ENCODE results near the gene SAMD11. TPM values are rescaled to one million over a fixed set of nuclear protein-coding genes. Genes with fewer than 3 reads are reported as not detected.
"Not testable (repeated sequence)": the region's sequence is repeated elsewhere in the genome, so short reads cannot be mapped to it uniquely, and the experiment has no call there.

SAMD11 gene
- 1 to 10 TPM; 5.1 to 7.5 TPM for total RNA-seq
- long read RNA-seq = 0 reads

- DNase-seq = peak; percentile 89
- intact Hi-C loops (cut with DNase I) = no loop called here
- peak; percentile 50 to 62 for ATAC-seq
Measured at GRCh38 chr1:923131-923990, at the start of gene SAMD11. TSS of gene SAMD11 (plus strand) at chr1:923923. CDS start at chr1:924432, 509 bp downstream.

- DNase-seq; intact Hi-C loops (cut with DNase I); ATAC-seq: not testable (repeated sequence)
Measured at GRCh38 chr1:876428-877208, 47.1 kb upstream of the SAMD11 start.

DNA sequence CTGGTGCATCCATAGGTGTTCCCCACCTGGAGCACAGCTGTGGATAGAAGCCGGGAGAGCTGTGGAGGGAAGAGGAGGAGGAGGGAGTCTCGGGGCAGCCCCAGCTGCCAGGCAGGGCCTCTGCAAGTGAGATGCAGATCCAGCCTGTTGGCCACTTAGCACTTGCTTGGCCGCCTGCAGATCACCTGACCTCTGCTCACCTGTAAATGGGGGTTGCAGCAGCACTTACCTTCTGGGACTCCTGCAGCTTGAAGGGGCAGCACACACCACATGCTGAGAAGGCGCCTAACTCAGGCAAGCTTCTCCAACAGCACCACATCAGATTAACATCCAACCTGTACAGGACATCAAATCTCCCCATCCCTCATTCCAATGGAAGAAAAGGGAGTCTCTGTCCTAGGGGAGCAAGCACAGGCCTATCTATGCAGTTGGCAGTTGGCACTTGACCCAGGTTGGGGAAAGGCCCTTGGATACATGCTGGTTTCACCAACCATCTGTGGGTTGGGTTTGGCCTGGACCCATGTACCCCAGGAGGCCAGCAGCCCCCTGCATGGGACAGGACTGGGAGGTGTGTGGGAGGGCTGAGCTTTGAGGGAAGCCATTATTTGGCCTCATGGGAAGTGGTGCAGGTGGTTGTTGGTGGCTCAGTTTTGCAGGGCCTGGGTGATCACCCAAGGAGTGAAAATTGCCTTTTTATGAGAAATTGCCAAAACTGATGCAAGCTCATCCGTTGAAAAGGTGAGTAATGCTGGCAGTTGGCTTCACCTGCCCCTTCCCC is 46.3 kb upstream of the SAMD11 start:
- DNase-seq; intact Hi-C loops (cut with DNase I); ATAC-seq: not testable (repeated sequence)

DNA sequence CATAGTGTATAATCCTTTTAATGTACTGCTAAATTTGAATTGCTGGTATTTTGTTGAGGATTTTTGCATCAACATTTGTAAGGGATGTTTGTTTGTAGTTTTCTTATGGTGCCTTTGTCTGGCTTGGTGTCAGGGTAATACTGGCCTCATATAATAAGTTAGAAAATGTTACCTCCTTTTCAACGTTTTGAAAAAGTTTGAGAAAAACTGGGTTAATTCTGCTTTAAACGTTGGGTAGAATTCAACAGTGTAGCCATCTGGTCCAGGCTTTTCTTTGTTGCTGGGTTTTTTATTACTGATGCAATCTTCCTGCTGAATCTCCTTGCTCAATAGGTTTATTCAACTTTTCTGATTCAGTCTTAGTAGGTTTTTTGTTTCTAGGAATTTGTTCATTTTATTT is 43.2 kb upstream of the SAMD11 start:
- intact Hi-C loops (cut with DNase I); DNase-seq; ATAC-seq: not testable (repeated sequence)

DNA sequence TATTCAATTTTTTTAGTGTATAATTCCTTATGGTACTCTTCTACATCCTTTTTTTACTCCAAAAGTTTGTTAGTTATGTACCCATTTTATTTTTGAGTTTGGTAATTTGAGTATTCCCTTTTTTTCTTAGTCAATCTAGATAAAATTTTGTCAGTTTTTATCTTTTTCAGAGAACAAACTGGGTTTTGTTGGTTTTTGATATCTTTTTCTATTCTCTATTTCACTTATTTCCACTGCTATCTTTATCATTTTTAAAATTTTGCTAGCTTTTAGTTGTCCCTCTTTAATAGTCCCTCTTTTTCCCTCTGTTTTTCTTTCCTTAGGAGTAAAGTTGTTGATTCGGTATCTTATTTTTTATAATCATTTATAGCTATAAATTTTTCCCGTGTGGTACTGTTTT is 42.8 kb upstream of the SAMD11 start:
- ATAC-seq; DNase-seq; intact Hi-C loops (cut with DNase I): not testable (repeated sequence)

DNA sequence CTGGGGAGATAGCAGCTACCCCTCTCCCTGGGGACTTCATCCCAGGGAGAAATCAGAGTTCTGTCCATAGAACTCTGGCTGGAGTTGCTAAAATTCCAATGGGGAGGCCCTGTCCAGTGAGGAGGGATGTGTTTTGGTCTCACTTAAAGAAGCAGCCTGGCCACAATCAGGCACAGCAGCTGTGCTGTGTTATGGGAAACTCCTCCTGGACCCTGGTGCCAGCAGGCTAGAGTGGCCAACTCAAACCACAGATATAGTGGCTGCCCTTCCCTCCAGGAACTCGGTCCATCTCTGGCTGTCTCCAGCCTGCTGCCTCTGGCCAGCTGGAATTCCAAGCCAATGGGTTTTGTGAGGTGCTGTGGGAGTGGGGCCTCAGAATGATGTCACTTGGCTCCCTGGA is 37.4 kb upstream of the SAMD11 start:
- intact Hi-C loops (cut with DNase I) = no loop called here
- no peak for DNase-seq
- ATAC-seq = no peak

DNA sequence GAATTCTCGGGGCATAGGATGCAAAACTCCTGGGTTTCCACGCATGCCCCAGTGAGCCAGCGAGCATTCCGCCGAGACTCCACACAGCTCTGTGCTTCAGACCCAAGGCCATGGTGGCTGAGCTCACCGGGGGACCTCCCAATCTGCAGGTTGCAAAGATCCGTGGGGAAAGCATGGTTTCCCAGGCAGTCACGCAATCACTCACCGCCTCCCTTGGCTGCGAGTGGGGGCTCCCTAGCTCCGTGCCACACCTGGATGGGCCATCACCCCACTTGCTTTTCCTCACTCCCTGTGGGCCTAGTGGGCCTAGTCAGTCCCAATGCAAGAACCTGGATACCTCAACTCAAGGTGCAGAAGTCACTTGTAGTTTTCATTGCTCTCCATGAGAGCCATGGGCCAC is 37.0 kb upstream of the SAMD11 start:
- intact Hi-C loops (cut with DNase I) = no loop called here
- DNase-seq (no peak), ATAC-seq (no peak)

- DNase-seq (no peak), ATAC-seq (no peak)
- intact Hi-C loops (cut with DNase I) = no loop called here
Measured at GRCh38 chr1:888297-888696, 35.4 kb upstream of the SAMD11 start.

DNA sequence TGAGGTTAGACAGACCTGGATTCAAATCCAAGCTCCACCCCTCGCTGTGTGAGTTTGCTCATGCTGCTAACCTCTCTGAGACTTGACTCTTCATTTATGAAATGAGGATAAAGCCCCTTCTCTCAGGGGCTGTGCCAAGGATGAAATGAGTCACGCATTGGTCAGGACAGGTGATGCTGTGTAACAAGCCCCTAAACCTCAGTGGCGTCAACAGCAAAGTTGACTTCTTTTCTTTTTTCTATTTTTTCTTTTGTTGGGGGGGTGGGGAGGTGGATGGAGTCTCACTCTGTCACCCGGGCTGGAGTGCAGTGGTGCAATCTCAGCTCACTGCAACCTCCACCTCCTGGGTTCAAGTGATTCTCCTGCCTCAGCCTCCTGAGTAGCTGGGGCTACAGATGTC is 33.9 kb upstream of the SAMD11 start:
- DNase-seq, ATAC-seq: not testable (repeated sequence)

GRCh38 chr1:890234-890633 is 33.5 kb upstream of the SAMD11 start:
- ATAC-seq; DNase-seq; intact Hi-C loops (cut with DNase I): not testable (repeated sequence)

More for the DNA sequence above, 33.9 kb upstream of the SAMD11 start:
- intact Hi-C loops (cut with DNase I) = not testable (repeated sequence)

GRCh38 chr1:890661-891060 is 33.1 kb upstream of the SAMD11 start:
- DNase-seq = no peak
- ATAC-seq = no peak
- intact Hi-C loops (cut with DNase I) = no loop called here

DNA sequence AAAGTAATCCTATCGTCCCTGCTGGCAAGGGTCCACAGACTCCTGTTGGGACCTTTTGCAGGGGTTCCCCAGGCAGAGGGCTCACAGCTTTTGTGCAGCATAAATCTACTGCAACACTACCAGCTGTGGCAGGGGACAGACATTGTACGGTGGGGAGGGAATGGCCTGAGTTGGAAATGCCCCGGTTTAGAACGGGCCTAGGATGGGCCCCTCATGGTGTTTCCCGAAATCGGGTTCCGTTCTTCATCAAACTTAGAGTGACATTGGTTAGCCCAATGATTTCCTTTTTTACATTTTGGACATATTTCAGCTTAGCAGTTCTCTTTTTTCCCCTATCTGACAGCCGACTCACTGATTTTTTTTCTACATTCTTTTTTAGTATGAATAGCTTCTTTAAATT is 26.5 kb upstream of the SAMD11 start:
- intact Hi-C loops (cut with DNase I) = no loop called here
- no peak for DNase-seq
- no peak for ATAC-seq

- DNase-seq; ATAC-seq; intact Hi-C loops (cut with DNase I): not testable (repeated sequence)
Measured at GRCh38 chr1:897951-898350, 25.8 kb upstream of the SAMD11 start.

GRCh38 chr1:899636-900317 is 23.9 kb upstream of the SAMD11 start:
- no peak for ATAC-seq
- intact Hi-C loops (cut with DNase I) = no loop called here
- no peak for DNase-seq

GRCh38 chr1:901108-901859 is 22.4 kb upstream of the SAMD11 start:
- intact Hi-C loops (cut with DNase I) = no loop called here
- ATAC-seq = no peak
- DNase-seq = peak; percentile 21

DNA sequence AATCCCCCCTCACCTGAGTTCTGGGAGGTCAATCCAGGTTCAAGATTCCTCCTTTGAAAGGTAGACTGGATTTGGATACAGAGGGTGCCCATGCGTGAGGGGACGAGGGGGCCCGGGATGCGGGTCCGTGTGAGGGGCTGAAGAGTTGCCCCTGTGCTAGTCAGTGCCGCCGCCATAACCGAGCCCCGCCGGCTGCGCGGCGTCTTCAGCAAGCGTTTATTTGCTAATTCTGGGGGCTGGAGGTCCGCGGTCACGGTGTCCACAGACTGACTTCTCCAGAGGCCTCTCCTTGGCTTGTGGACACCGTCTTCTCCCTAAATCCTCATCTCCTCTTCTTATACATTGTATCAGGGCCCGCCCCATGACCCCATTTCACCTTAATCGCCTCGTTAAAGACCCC is 20.9 kb upstream of the SAMD11 start:
- intact Hi-C loops (cut with DNase I) = no loop called here
- ATAC-seq (no peak), DNase-seq (no peak)

- no peak for DNase-seq
- intact Hi-C loops (cut with DNase I) = no loop called here
- no peak for ATAC-seq
Measured at GRCh38 chr1:903305-903704, 20.4 kb upstream of the SAMD11 start.

GRCh38 chr1:903721-904271 is 19.9 kb upstream of the SAMD11 start:
- intact Hi-C loops (cut with DNase I) = no loop called here
- ATAC-seq (peak in 1 of 2 donors; percentile 3), DNase-seq (peak; percentile 22)
